DND-41 (cell line): ENCODE measurements around the gene GPR149.

ENCODE experiments used
- ATAC-seq: fragments of 200-7000 bp; cut with Tn5 transposase; 3 replicates; pipeline ENCODE4 v1.9.1; 2021; ENCODE audit warnings: low read depth; ENCODE audit not compliant: insufficient read depth
- DNase-seq: peaks from one replicate; pipeline ENCODE4 v3.0.0-alpha.2; 2020
- H2AFZ ChIP-seq: 2 replicates; pipeline ENCODE4 v1.6.0; 2012; ENCODE audit warnings: low read depth, low read length
- H3K27ac ChIP-seq: 2 replicates; pipeline ENCODE4 v1.5.1; 2012; ENCODE audit warnings: low read length, inconsistent platforms
- H3K27me3 ChIP-seq: fragments of 200-600 bp; sonication (generic); 2 replicates; pipeline ENCODE4 v1.6.0; 2012; ENCODE audit warnings: low read length, mild to moderate bottlenecking, inconsistent platforms; ENCODE audit not compliant: insufficient read depth, poor library complexity
- H3K36me3 ChIP-seq: 2 replicates; pipeline ENCODE4 v1.5.1; 2012; ENCODE audit warnings: low read length, inconsistent platforms; ENCODE audit not compliant: insufficient read depth
- H3K4me1 ChIP-seq: 2 replicates; pipeline ENCODE4 v1.5.1; 2012; ENCODE audit warnings: mild to moderate bottlenecking, low read length; ENCODE audit not compliant: insufficient read depth
- H3K4me2 ChIP-seq: 2 replicates; pipeline ENCODE4 v1.6.0; 2012; ENCODE audit warnings: mild to moderate bottlenecking, moderate library complexity, low read length, inconsistent platforms; ENCODE audit not compliant: insufficient read depth
- H3K4me3 ChIP-seq, 2 experiments: fragments of 200-600 bp in 1 of 2; shearing (Covaris generic) in 1 of 2; 2 replicates each; pipeline ENCODE4 v1.5.1; 2012 to 2016; ENCODE audit warnings: inconsistent platforms in 2 of 2, low read length in 2 of 2, mild to moderate bottlenecking in 2 of 2, low read depth in 1 of 2, moderate library complexity in 1 of 2
- H3K79me2 ChIP-seq: 2 replicates; pipeline ENCODE4 v1.6.0; 2012; ENCODE audit warnings: low read length, inconsistent platforms; ENCODE audit not compliant: insufficient read depth
- H3K9ac ChIP-seq: 2 replicates; pipeline ENCODE4 v1.6.0; 2012; ENCODE audit warnings: low read depth, mild to moderate bottlenecking, inconsistent platforms, low read length, moderate library complexity
- H3K9me3 ChIP-seq: 2 replicates; pipeline ENCODE4 v1.5.1; 2012; ENCODE audit warnings: low read length, moderate library complexity, mild to moderate bottlenecking, inconsistent platforms; ENCODE audit not compliant: insufficient read depth, severe bottlenecking
- H4K20me1 ChIP-seq: 2 replicates; pipeline ENCODE4 v1.6.0; 2012; ENCODE audit warnings: low read length; ENCODE audit not compliant: insufficient read depth
- CTCF ChIP-seq: IDR thresholded peaks from 2 replicates; pipeline ENCODE4 v1.5.1; 2012; ENCODE audit warnings: borderline replicate concordance, low read length, moderate library complexity, mild to moderate bottlenecking; ENCODE audit not compliant: poor library complexity, severe bottlenecking; ENCODE audit errors: extremely low read depth
- EZH2 ChIP-seq: IDR thresholded peaks from 3 replicates; pipeline ENCODE4 v1.6.1; 2012; ENCODE audit warnings: borderline replicate concordance, low read depth, mild to moderate bottlenecking, moderate library complexity, low read length, inconsistent platforms; ENCODE audit not compliant: severe bottlenecking

Gene GPR149

GRCh38 chr3:154338570-154338969 lies 91.4 kb downstream of the GPR149 start:
- Histone ChIP-seq H3K4me3 (no peak overlapping the region), H3K9me3 (no peaks in the 10 kb centered on the region), H3K79me2 (no peaks in the 10 kb centered on the region), H3K4me2 (no peak overlapping the region), H4K20me1 (no peaks in the 10 kb centered on the region), H3K27ac (no peak overlapping the region), H2AFZ (no peak overlapping the region), H3K9ac (no peak overlapping the region), H3K36me3 (no peaks in the 10 kb centered on the region), H3K27me3 (no peaks in the 10 kb centered on the region), H3K4me1 (no peaks in the 10 kb centered on the region)
- TF ChIP-seq EZH2 (no peak), CTCF (no peak)
- ATAC-seq (no peak), DNase-seq (no peak)

GRCh38 chr3:154338008-154338407 lies 92.0 kb downstream of the GPR149 start:
- no peak overlapping the region for H3K9ac ChIP-seq
- ATAC-seq (no peak), DNase-seq (no peak)
- no peaks in the 10 kb centered on the region for H3K79me2 ChIP-seq
- no peaks in the 10 kb centered on the region for H3K27me3 ChIP-seq
- H2AFZ ChIP-seq, result no peak overlapping the region
- no peaks in the 10 kb centered on the region for H3K36me3 ChIP-seq
- no peaks in the 10 kb centered on the region for H3K9me3 ChIP-seq
- no peaks in the 10 kb centered on the region for H4K20me1 ChIP-seq
- no peaks in the 10 kb centered on the region for H3K4me1 ChIP-seq
- no peak for TF ChIP-seq CTCF
- no peak for TF ChIP-seq EZH2
- H3K4me3 ChIP-seq, result no peak overlapping the region
- H3K27ac ChIP-seq, result no peak overlapping the region
- no peak overlapping the region for H3K4me2 ChIP-seq

- Histone ChIP-seq H3K27ac (no peak overlapping the region), H3K36me3 (no peaks in the 10 kb centered on the region), H3K9me3 (no peaks in the 10 kb centered on the region), H2AFZ (no peak overlapping the region), H3K4me1 (no peaks in the 10 kb centered on the region), H3K9ac (no peak overlapping the region), H3K4me2 (no peak overlapping the region), H3K79me2 (no peaks in the 10 kb centered on the region), H4K20me1 (no peaks in the 10 kb centered on the region), H3K4me3 (no peak overlapping the region), H3K27me3 (no peaks in the 10 kb centered on the region)
- DNase-seq (no peak), ATAC-seq (peak; percentile 68; the same call in 2 of the 3 replicates)
- TF ChIP-seq EZH2 (no peak), CTCF (peak; percentile 66)
These were observed 95.0 kb downstream of the GPR149 start for GRCh38 chr3:154334973-154335420.

- H3K9me3 ChIP-seq, result no peaks in the 10 kb centered on the region
- peaks cover 17% of the 10 kb centered on the region for H3K79me2 ChIP-seq
- no peaks in the 10 kb centered on the region for H3K27me3 ChIP-seq
- H3K4me3 ChIP-seq, result no peak overlapping the region
- no peak overlapping the region for H3K9ac ChIP-seq
- H3K4me1 ChIP-seq, result peaks cover 14% of the 10 kb centered on the region
- no peak for DNase-seq
- H3K4me2 ChIP-seq, result no peak overlapping the region
- no peak overlapping the region for H3K27ac ChIP-seq
- no peaks in the 10 kb centered on the region for H4K20me1 ChIP-seq
- H3K36me3 ChIP-seq, result no peaks in the 10 kb centered on the region
- TF ChIP-seq EZH2 (no peak), CTCF (no peak)
- H2AFZ ChIP-seq, result no peak overlapping the region
- no peak for ATAC-seq
These were observed 102.1 kb downstream of the GPR149 start for GRCh38 chr3:154327871-154328270.
